ENCODE measurements around the gene PRKCSH. TPM values are rescaled to one million over a fixed set of nuclear protein-coding genes. Genes with fewer than 3 reads are reported as not detected.
"Not testable (repeated sequence)": the region's sequence is repeated elsewhere in the genome, so short reads cannot be mapped to it uniquely, and the experiment has no call there.

PRKCSH gene
- total RNA-seq, 1 donor from 2014 or later, result 100 TPM

DNA sequence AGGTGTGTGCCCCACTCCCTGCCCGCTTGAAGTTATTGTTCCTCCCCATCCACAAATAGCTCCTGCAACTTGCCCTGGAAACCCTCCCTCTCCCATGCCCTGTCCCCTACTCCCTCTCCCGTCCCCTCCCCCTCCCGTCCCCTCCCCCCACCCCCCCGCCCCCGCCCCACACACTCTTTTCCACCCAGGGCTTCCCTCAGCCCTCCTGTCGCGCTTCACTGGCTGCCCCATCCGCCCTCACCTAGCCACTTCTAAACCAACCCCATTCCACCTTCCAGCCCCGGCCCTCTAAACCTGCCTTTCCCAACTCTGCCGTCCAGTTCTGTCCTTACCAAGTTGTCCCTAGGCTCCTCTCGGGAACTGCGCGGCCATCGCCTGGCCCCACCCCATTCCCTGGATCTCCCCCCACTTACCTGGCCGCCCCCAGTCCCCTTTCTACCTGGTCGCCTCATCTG lies 17.3 kb upstream of the PRKCSH start:
- intact Hi-C loops (cut with DNase I), result no loop called here
- DNase-seq (ENCODE audit: low spot score), result no peak

DNA sequence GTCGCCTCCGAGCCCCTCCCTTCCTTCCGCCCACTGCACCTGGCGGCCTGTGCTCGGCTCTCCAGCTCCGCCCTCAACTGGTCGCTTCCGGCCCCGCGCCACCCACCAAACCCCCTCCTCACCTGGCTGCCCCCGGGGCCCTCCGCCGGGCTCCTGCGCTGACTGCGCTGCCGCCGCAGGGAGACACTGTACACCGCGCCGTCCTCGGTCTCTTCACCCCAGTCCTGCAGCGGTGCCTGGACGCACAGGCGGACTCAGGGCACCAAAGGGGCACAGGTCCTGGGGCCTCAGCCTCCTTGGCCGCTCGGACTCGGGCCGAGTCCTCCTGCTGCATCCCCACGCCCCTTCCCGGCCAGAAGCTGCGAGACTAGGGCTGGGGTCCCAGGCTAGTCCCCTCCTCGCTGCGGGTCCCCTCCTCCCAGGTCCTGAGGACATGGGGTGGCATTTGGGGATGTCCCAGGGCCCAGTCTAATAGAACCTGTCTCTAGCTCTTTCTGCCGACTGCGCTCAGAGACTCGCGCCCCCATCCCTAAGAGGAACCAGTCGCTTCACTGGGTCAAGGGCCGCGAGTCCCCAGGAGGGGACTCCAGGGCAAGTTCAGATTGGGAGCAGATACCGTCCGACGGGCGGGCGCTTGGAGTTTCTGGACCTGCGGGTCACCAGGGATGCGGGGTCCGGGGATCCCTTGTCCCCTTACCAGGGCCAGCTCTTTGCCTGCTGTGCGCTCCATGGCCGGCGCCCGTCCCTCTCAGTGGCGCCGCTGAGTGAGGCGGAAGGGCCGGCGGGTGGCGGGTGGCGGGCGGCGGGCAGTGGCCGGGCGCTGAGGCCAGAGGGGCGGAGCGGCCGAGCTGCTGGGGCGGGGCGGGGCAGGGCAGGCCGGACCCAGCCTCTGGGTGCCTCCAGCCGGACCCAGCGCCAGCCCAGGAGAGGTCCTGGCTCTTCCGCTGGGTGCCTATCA lies 16.6 kb upstream of the PRKCSH start, which contains the start of gene RGL3:
Gene RGL3 (minus strand): TSS at position 766 of the 958 bp plus-strand sequence. CDS start 36 bp downstream, at position 730.
- no peak for DNase-seq (ENCODE audit: low spot score)
- intact Hi-C loops (cut with DNase I), result no loop called here

DNA sequence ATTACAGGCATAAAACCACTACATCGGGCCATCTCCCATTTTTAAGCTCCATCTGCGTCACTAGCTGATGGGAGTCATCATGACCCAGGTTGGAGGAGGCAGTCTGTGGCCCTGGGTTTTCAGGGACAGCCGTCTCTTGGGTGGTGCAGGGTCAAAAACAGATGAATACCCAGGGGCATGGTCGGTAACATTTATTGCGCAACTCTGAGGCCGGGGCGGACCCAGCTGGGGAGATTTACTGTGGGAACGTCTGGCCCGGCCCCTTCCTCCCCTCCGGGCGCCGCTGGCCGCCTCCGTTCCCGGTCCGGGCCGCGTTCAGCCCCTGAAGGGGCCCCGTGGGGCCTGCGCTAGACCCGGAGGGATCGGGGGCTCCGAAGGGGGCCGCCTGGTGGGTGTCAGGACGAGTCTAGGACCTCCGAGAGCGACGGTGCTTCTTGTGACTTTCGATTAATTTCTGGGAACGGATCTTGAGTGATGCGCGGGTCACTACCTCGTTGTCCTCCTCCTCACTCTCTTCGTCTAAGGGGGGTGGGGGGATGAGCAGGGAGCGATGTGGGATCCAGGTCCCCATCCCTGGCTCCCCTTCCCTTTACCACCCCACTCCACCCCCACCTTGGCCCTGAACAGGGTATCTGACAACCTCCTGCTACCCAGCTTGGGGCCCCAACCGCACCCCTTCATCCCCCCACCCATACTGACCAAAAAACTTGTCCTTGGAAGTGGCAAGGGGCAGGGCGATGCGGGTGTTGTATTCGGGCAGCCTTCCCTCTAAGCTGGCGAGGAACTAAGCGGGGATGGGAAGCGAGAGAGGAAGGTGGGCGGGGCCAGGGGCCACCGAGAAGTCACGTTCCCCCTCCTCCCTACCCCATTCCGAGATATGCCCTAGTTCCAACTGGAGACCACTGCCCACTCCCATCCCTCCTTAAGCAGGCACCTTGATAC lies 14.7 kb upstream of the PRKCSH start:
- DNase-seq (ENCODE audit: low spot score), result no peak
- intact Hi-C loops (cut with DNase I), result loop anchor here (5.0 kb wide), 1 partner anchor 38 kb away; the partner anchor contains the start of gene EPOR

DNA sequence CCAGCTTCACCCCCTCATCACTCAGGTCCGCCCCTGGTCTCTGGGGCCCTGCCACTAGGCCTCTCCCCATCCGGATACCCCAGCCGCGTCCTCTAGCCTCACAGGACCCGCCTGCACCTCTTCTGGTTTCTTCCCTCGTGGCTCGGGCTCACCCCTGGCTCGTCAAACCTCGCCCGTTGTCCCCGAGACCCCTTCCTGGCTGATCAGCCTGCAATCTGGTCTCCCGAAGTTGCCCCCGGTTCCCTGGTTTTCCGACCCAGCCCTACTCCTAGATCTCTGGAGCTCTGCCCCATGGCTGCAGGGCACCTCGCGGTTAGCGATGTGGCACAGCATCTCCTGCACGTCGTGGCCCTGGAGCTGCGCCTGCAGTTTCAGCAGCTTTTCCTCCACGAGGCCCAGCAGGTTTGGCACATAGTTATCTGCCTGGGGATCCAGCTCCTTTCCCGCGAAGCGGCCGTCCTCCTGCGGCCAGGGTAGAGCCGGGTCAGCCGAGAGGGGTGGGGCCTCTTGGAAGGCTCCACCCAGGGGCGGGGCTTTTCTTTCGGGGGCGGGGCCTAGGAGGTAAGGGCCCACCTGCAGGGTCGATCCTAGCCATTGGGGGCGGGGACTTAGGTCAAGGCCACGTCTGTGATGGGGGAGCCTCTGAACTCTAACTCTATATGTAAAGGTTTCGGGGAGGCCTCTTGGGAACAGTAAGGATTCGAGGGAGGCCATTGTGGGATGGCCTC lies 13.9 kb upstream of the PRKCSH start:
- intact Hi-C loops (cut with DNase I), result loop anchor here (5.0 kb wide), 1 partner anchor 39 kb away; the partner anchor contains the start of gene EPOR
- no peak for DNase-seq (ENCODE audit: low spot score)

DNA sequence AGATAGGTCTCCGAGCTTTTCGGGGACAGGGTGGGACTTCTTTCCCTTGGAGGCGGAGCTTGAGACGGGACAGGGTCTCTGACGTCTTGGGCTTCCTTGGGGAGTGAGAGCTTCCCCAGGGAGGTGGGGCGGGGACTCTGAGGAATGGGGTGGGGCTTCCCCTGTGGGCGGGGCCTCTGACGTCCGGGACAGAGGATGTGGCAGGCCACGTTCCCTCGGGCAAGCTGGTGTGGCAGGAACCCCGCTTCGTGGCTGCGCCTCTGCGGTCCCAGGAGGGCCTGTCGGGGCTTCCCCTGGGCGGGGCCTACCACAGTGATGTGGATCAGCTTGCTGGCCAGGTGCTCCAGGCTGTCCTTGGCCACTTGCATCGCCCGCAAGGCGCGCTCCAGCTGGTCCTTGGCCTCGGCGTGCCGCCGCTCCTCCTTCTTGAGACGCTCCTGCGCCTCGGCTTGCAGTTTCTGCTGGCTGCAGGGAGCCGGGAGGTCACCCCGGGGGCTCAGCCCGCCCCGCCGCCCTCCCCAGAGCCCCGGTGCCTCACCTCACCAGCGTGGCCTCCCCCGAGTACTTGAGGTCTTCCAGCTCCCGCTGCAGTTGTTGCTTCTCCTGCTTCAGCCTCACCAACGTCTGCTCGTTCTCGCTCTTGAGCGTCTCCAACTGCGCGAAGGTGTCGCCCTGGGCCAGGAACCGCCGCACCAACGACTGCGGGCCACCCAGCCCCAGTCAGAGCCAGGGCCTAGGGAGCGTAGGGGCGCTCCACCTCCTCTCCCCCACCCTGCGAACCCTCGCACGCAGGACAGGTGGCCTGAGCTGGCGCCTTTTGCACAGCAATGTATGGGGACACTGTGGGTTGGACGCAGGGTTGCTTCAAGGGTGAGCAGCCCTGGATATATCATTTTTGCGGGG lies 13.0 kb upstream of the PRKCSH start:
- DNase-seq (ENCODE audit: low spot score), result peak; percentile 89
- intact Hi-C loops (cut with DNase I), result loop anchor here (5.0 kb wide), 1 partner anchor 40 kb away; the partner anchor contains the start of gene EPOR

DNA sequence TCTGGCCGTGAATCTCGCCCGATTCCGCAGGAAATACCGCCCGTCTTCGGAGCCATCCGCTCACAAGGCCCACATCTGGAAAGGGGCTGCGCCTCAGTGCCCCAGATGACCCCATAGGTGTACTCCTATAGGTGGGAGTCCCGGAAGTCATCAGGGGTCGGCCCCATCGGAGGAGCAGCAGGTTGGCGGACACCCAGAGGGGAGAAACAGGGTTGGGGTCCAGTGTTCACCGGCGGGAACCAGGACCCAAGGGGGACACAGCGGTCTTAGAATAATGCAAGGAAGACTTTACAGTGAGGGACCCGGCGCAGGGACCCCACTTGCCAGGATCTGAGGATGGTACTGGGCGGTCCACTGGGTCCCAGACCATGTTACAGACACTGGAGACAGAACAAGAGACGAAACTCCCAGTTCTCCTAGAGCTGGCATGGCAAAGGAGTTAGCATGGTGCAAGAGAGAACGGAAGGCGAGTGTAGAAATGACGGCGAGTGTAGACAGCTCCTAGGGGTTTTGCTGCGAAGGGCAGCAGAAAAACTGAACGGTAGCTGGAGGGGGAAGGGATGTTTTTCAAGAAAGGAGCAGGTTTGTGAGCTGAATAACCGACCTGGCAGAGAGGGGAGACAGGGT lies 12.2 kb upstream of the PRKCSH start:
- no peak for DNase-seq (ENCODE audit: low spot score)
- intact Hi-C loops (cut with DNase I), result loop anchor here (5.0 kb wide), 1 partner anchor 41 kb away; the partner anchor contains the start of gene EPOR

DNA sequence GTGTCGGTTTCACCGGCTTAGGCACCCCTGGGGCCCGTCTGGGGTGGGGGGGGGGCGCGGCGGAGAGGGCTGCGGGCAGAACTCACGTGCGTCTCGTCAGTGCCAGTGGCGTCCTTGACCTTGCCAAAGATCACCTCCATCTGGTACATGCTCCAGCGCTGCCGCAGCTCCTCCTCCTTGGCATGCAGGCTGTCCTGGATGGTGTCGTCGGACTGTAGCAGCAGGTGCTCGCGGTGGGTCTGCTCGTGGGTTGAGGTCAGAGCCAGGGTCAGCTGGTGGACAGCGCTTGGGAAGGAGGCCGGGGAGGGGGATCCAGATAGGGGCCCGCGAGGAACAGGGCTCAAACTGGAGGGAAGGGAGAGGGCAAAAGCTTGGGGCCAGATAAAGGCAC lies 11.6 kb upstream of the PRKCSH start:
- intact Hi-C loops (cut with DNase I), result loop anchor here (5.0 kb wide), 1 partner anchor 41 kb away; the partner anchor contains the start of gene EPOR
- DNase-seq (ENCODE audit: low spot score), result no peak

DNA sequence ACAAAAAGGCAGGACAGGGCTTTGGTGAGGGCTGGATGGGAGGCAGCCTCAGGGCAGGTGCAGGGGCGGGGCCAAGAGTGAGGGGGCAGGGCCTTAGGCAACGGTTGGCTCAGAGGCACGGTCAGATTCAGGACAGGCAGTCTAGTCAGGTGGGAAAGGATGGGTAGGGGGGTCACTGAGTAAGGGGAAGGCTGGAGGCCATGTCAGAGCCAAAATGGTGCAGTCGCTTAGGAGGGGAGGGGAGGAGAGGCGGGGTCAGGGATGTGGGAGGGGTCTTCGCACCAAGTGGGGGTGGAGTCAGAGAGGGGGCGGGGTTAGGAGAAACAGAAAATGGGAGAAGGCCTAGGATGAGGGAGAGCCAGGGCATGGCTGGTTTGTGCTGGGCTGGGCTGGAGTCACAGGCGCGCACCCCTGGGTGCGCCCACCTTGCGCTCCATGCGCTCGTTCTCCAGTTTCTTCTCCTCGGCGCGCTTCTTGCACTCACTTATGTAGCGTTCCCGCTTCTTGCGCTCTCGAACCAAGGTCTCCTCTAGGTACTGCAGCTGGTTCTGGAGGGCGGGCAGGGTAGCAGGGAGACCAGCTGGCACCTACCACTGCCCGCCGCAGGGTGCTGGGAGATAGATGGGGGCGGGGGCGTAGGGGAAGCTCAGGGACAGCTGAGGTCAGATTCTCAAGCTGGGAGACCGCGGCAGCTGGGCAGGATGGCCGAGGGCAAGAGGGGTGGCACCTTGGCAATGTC lies 9.5 kb upstream of the PRKCSH start:
- no peak for DNase-seq (ENCODE audit: low spot score)
- intact Hi-C loops (cut with DNase I), result no loop called here

DNA sequence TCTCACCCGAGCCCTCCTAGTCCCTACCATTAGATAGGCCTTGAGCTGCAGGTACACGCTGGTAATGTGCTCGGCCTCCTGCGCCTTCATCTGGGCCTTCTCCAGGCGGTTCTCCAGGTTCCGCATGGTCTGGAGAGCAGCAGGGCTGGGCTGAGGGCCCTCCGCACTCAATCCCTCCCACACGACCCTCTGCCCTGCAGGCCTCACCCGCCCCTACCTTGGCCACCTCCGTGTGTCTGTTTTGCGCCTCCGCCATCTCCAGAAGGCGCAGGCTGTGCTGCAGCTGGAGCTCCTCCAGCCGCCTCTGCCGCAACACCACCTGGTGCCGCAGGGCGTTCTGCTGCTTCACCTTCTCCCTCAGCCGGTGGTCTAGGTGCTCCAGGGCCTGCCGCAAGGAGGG lies 8.8 kb upstream of the PRKCSH start:
- no peak for DNase-seq (ENCODE audit: low spot score)
- intact Hi-C loops (cut with DNase I), result no loop called here

DNA sequence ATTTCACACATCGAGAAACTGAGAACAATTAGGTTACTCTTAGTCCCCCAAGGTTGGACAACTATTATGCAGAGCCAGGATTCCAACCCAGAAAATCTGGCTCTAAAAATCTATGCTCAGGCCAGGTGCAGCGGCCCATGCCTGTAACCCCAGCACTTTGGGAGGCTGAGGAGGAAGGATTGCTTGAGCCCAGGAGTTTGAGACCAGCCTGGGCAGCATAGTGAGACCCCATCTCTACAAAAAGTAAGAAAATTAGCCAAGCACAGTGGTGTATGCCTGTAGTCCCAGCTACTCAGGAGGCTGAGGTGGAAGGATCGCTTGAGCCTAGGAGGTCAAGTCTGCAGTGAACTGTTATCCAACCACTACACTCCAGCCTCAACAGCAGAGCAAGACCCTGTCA lies 1.9 kb upstream of the PRKCSH start:
- DNase-seq (ENCODE audit: low spot score); intact Hi-C loops (cut with DNase I): not testable (repeated sequence)

DNA sequence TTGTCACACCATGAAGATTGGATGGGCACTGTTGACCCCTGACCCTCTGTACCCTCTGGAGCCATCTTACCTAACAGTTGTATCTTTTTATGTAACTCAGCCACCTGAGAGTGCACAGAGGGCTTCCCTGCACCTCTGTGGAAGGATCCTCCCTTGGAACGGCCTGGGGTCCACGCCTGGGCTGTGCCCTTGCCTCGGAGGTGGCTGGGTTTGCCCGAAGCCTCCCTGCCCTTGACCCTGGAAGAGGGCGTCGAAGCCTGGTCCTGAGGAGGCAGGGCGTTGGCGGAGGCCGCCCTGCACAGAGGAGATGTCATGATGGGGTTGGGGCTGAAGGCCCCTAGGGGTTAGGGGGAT lies 755 bp upstream of the PRKCSH start:
- no peak for DNase-seq (ENCODE audit: low spot score)
- intact Hi-C loops (cut with DNase I), result loop anchor here (2.0 kb wide), 1 partner anchor 54 kb away; no protein-coding TSS in a partner anchor

DNA sequence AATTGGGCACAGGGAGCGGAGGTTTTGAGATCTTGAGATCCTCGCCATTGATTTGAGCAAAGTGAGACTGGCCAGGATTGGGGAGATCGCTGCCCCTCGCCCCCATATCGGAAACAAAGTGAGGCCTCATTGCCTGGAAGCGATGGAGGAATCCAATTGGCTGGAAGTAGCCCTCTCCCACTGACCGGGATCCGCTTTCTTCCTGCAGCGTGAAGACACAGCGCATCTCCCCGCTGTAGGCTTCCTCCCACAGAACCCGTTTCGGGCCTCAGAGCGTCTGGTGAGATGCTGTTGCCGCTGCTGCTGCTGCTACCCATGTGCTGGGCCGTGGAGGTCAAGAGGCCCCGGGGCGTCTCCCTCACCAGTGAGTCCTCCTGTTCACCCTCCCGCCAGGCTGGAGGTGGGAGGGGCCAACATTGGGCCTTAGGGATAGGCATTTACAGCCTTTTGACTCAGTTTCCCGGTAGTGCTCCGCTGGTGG lies 438 bp downstream of the PRKCSH start:
- intact Hi-C loops (cut with DNase I), result loop anchor here (2.0 kb wide), 1 partner anchor 55 kb away; no protein-coding TSS in a partner anchor

DNA sequence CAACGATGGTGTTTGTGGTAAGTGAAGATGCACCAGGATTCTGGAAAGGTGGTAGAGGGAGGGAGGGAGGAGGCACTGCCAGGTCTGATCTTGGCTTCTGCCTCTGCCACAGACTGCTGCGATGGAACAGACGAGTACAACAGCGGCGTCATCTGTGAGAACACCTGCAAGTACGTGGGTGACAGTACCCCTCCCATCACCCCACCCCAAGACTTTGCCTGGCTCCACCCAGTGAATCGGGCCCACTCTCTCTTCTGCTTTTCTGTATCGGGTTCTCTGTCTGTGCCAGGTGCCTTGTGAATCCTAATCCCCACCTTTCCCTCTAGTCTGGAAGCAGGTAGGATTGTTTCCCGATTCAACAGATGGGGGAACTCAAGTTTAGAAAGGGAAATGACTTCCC lies 2.5 kb downstream of the PRKCSH start:
- DNase-seq (ENCODE audit: low spot score), result no peak
- intact Hi-C loops (cut with DNase I), result no loop called here

More for the DNA sequence above, 438 bp downstream of the PRKCSH start:
- DNase-seq (ENCODE audit: low spot score), result no peak

DNA sequence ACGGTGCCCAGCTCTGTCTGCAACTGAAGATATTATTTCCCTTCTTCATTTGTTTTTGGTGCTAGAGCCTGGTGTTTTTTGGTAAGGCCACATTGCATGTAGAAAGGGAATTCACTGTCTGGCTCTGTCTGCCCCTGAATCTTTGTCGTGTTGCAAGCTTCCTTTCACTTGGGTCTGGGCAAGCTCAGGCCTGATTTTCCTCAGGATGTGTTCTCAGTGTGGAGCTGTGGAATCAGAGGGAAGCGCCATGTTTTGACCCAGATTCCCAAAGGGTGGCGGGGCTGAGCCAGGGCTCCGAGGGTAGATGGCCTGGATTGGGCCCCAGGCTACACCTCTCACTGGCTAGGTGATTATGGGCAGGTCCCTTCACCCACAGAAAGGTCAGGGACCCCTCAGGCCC lies 8.6 kb downstream of the PRKCSH start:
- intact Hi-C loops (cut with DNase I), result loop anchor here (10.0 kb wide), 1 partner anchor 319 kb away; no protein-coding TSS in a partner anchor
- DNase-seq (ENCODE audit: low spot score), result no peak

DNA sequence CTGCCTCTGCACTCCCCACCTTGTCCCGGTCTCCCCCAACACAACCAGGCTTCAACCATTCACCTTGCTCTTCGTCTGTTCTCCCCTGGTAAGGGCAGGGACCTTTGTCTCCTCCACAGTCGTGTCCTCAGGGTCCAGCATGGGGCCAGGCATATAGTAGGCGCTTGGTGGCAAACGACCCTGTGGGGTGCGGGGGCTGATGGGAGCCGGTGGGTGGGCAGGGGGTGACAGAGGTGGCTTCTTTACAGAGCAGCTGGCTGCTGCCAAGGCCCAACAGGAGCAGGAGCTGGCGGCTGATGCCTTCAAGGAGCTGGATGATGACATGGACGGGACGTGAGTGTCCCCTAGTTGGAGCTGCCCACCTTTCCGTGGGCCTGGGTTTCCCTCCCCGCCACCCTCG lies 9.7 kb downstream of the PRKCSH start:
- intact Hi-C loops (cut with DNase I), result loop anchor here (5.0 to 10.0 kb wide), 2 partner anchors 153 to 320 kb away; no protein-coding TSS in a partner anchor
- DNase-seq (ENCODE audit: low spot score), result no peak

DNA sequence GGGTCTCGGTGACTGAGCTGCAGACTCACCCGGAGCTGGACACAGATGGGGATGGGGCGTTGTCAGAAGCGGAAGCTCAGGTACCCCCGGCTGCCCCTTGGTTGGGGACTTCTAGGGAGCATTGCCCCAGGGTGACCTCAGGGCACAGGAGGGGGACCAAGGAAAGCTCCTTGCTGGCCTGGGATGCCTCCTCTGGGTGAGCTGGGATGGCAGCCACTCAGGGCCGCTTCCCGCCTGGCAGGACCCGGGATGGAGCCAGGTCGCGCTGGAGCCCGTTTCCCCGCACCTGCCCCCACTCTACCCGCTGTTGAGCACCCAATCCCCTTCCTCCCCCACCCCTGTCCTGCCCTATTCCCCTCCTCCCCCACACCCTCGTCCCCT lies 10.8 kb downstream of the PRKCSH start:
- intact Hi-C loops (cut with DNase I), result loop anchor here (5.0 to 10.0 kb wide), 2 partner anchors 154 to 321 kb away; no protein-coding TSS in a partner anchor
- DNase-seq (ENCODE audit: low spot score), result no peak

All from cardiac septum (tissue), 1 donor.